HG03571 (cell line): ENCODE data around the gene GYS2.
"Not testable (repeated sequence)": the region's sequence is repeated elsewhere in the genome, so short reads cannot be mapped to it uniquely, and the experiment has no call there.

Experiments
- ATAC-seq: cut with Tn5 transposase; IDR thresholded peaks from one replicate; pipeline ENCODE4 v1.9.1; 2021; ENCODE audit not compliant: unreplicated experiment

The GYS2 gene

DNA sequence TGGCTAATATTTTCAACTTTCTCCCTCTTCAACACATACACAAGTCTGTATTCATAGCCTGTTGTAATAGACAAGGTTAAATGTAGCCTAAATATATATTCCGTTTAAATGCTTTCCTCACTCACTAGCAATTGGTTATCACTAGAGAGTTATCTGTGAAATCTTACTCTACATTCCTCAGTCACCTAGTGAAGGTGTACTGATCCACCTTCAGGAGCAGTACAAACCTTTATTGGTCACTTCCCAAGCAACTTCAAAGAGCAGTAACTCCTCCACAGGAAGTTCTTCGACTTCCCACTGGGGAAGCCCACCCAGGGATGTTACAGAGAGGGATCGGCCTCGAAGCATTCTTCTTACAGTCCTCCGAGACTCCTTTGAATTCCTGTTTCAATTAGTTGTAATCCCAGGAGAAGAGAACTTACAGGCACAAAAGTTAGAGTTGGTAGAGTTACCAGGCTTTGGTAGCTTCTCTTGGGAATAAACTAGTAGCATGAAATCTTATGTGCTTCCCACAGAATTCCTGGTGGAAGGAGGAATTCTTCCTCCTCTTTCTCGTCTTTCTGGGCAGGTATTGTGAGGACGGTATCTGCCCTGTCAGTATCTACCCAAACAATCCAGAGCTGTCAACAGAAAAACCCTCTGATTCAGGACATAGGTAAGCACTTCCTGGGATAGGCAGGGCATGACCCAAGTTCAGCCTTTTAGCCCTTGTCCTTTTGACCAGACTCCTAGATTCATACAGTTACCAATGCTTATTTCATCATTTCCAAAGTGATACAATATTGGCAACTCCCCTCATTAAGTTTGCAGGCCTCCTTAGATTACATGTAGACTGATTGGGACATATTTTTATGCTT is at the start of gene GYS2:
GYS2 (minus strand) TSS at position 603 of the 857 bp plus-strand sequence; CDS start at position 348, 255 bp downstream.
- no peak for ATAC-seq

DNA sequence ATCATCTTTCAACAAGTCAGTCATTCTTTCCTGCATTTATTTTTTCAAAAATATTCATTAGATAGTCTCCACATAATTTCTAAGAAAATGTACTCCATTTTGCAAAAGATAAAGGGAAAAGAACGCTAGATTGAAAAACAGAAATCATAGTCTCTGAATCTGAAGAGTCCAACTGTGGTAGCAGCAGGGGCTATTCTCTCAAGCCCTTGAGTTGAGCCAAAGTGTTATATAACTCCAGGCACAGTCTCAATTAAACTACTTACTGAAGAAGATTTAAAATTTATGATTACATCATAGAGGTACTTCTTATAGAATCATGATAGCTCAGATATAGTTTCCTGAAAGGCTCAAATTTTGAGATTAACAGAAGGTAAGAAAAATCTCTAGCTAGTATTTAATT is 47.2 kb upstream of the GYS2 start:
- ATAC-seq, result no peak

DNA sequence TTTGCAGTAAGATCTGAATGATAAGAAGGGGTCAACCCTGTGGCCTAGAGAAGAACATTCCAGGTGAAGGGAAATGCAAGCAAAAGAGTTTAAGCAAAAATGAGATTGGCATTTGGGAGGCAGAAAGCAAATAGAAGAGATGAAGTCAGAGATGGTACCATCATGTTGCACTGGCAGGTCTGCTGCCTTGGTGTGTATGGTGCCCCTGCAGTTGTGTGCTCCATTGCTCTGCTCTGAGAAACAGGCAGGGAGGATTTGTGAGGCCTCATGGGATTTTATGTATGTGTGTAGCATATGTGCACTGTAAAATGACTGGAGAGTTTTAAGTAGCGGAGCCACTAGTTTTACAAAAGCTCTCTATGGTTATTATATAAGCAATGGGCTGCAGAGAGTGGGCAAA is 46.4 kb upstream of the GYS2 start:
- no peak for ATAC-seq

- ATAC-seq, result no peak
These were observed 44.4 kb upstream of the GYS2 start for GRCh38 chr12:21649034-21649433.

- no peak for ATAC-seq
These were observed 43.7 kb upstream of the GYS2 start for GRCh38 chr12:21648378-21648777.

DNA sequence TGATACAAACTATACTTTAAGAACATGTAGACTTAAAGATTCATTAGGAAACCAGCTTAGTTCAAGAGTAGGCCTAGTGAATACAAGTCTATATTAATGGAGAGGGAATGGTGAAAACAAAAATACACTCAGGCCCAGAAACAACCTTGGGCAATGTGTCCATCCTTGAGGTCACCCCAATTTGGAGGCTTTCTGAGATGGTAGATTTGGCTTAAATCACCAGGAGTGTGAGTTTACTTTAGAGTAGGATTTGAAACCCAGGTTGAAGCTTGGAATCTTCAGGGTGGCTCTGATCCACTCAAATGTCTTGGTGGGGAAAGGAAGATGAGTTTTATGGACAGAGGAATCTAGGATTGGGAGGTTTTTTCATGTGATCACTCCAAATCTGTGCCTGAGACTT is 42.5 kb upstream of the GYS2 start:
- ATAC-seq, result no peak

- not testable (repeated sequence) for ATAC-seq
These were observed 40.4 kb upstream of the GYS2 start for GRCh38 chr12:21645041-21645500.

- no peak for ATAC-seq
These were observed 39.9 kb upstream of the GYS2 start for GRCh38 chr12:21644516-21644915.

DNA sequence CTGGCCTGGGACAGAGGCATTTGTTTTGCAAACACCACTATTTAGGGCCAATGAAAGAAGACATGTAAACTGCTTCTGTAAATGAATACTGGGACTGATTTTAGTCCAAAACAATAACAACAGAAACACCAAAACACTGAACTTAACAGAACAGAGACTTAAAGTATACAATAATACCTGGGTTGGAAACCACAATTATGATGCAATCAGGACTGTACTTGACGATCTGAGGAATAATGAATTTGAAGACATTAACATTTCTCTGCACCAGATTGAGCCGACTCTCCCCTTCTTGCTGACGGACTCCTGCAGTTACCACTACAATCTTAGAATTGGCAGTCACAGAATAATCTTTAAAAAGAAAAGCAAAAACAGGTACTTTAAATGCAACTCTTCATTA is 39.1 kb upstream of the GYS2 start:
- ATAC-seq, result no peak

DNA sequence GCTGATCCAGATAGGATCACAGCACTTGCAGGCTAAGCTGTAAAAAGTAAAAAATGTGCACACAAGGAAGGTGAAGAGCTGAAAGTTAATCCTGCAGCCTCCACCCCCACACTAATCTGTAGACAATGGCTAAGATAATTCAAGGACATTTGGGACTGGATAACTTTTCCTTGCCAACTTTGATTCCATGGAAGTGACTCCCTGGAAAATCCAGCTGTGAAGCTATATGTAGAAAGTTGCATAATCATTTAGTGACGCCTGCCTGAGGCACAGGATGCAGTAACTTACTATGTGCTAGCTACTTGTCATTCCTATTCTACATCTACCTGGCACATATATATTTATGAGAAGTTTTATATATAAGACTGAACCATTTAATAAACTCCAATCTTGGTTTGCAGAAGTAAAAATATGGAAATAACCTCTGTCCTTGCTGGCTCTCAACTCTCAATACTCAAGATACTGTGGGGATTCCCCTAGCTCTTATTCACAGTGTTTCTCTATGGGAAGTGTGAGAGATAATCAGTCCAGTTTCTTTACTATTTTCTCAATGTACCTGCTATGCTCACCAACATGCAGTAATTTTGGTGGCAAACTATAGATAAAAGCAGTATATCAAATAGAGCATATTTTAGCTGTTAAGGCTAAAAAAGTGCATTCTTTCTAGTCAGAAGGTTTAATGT is 38.2 kb upstream of the GYS2 start:
- ATAC-seq, result no peak

DNA sequence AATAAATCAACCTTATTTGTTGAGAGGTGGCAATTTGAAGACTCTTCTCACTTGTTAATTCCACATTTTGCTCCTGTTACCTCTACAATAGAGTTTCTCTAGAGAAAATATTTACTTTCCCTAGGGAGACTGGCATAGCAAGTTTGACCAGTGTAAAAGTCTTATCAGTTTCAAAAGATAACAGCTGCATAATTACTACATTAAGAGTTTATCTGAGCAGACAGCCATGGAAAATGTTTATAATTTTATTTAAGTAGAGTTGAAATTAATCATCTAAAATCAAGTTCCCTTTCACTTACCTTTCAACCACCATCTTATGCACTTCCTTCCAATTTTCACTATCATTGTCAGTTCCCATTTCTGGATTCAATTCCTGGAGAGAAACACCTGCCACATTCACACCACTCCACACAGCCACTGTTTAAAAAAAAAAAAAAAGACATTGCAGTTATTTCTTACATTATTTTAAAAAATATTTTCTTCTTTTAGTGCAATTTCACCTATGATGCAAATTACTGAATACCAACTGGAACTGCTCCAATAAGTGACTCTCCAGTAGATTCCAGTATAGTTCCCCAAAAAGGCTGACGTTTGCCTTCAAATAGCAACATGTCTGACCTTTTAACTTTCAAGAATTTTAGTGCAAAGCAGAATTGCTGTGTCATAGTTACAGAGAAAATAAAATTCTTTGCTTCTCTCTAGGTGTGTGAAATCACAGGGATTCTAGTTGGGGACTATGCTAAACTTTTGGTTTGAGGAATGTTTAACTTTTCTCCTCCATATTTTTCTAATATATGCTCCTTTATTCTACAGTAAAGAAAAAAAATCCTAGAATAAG is 33.6 kb upstream of the GYS2 start:
- no peak for ATAC-seq

DNA sequence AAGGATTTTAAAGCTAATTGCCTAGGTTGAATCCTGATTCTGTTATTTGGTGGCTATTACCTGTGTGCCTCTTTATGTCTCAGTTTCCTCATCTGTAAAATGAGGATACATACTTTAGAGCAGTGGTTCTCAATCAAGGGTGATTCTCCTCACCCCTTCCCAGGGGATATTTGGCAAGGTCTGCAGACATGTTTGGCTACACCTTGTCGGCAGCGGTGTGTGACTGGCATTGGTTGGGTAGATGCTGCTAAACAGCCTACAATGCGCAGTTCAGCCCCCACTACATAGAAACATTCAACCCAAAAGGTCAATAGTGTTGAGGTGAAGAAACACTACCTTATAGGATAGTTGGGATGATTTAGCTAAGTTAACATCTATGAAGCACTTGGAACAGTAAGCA is 29.6 kb upstream of the GYS2 start:
- no peak for ATAC-seq

GRCh38 chr12:21631367-21631766 is 26.7 kb upstream of the GYS2 start:
- no peak for ATAC-seq

- ATAC-seq, result no peak
These were observed 23.3 kb upstream of the GYS2 start for GRCh38 chr12:21627924-21628323.

- no peak for ATAC-seq
These were observed 13.9 kb upstream of the GYS2 start for GRCh38 chr12:21618566-21618965.

- ATAC-seq, result no peak
These were observed 12.4 kb upstream of the GYS2 start for GRCh38 chr12:21617030-21617429.

DNA sequence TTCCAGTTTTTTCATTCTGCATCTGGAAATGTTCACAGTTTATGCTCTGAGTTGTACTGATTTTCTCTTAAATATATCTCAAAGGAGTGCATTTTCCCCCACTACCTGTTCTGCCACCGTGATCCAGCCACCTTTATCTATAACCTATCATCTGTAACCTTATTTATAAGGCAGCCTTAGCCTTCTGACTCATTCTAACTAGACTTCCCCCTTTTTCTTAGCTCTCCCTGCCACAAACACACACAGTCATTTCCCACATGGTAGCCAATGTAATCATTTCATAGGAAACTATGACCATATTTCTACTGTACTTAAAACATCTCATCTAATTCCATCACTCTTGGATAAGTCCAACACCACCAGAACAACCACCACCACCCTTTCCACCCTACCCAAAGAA is 10.8 kb upstream of the GYS2 start:
- no peak for ATAC-seq

- no peak for ATAC-seq
These were observed 9.9 kb upstream of the GYS2 start for GRCh38 chr12:21614506-21614905.

DNA sequence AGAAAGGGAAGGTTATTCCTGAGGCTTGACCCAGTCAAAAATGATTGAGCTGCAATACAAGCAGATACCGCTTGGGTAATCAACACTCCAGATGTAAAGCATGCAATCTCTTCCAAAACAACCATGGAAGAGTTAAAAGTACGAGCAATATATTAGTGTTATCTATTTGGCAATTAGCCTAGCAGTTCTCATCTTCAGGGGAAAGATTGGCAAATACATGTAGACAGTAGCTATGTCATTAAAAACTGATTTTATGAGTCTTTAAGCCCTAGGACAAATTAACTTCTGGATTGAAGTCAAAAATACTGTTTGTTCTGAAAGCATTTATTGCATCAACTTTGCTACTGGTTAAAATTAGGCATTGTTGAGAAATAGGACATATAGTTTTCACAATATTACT is 9.3 kb upstream of the GYS2 start:
- no peak for ATAC-seq

DNA sequence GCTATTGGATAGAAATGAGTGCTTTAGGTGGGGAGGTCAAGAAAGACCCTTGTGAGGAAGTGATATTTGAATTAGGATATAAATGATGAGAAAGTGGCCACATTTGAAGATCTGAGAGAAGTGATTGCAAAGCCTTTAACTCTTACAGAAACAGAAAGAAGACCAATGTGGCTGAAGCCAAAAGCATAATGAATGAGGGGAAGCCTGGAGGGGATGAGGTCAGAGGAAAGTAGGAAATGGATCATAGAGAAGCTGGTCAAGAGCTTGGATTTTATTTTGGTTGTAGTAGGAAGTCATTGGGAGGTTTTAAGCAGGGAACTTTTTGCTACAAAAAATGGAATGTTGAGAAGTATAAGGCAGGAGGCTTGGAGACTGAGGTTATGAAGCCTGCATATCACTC is 3.5 kb upstream of the GYS2 start:
- ATAC-seq, result no peak

GRCh38 chr12:21607701-21608100 is 3.1 kb upstream of the GYS2 start:
- no peak for ATAC-seq
